SK-N-MC (cell line): Measurements from ENCODE around the gene PTGER4.
"Not testable (repeated sequence)": the region's sequence is repeated elsewhere in the genome, so short reads cannot be mapped to it uniquely, and the experiment has no call there.

Experiments
- DNase-seq: peaks from one replicate; pipeline ENCODE4 v3.0.0-alpha.2; 2011; ENCODE audit warnings: low read depth, low spot score
- H3K27ac ChIP-seq: fragments of 200-600 bp; sonication (generic); 2 replicates; pipeline ENCODE4 v1.5.1; 2016; ENCODE audit warnings: mixed run types
- H3K36me3 ChIP-seq: fragments of 200-600 bp; sonication (generic); 2 replicates; pipeline ENCODE4 v1.6.1; 2017; ENCODE audit warnings: antibody characterized with exemption, low read length, mixed read lengths; ENCODE audit not compliant: insufficient read depth
- H3K4me3 ChIP-seq: fragments of 200-600 bp; sonication (generic); 2 replicates; pipeline ENCODE4 v1.5.1; 2016
- H3K9ac ChIP-seq: fragments of 200-600 bp; sonication (generic); 2 replicates; pipeline ENCODE4 v1.8.0; 2017; ENCODE audit warnings: mixed run types, mixed read lengths; ENCODE audit not compliant: insufficient read length
- H3K9me3 ChIP-seq: fragments of 200-600 bp; sonication (generic); 2 replicates; pipeline ENCODE4 v1.6.1; 2017; ENCODE audit warnings: low read depth, mild to moderate bottlenecking, antibody characterized with exemption, low read length, moderate library complexity, mixed read lengths
- EZH2 ChIP-seq: fragments of 200-600 bp; sonication (generic); IDR thresholded peaks from one replicate; pipeline ENCODE4 v1.6.1; 2017; ENCODE audit warnings: antibody characterized with exemption
- FOXP2 ChIP-seq: optimal IDR thresholded peaks from 2 replicates; pipeline ENCODE3; 2011; ENCODE audit warnings: mild to moderate bottlenecking, moderate library complexity; ENCODE audit not compliant: insufficient read depth; ENCODE audit errors: extremely low read length, control extremely low read depth
- POLR2AphosphoS5 ChIP-seq: IDR thresholded peaks from 2 replicates; pipeline ENCODE4 v1.6.1; 2012; ENCODE audit warnings: mild to moderate bottlenecking, low read depth, low read length, borderline replicate concordance

PTGER4 gene

GRCh38 chr5:40716590-40716989 lies 36.9 kb downstream of the PTGER4 start:
- Histone ChIP-seq H3K27ac (no peak overlapping the region), H3K9me3 (0 out of 2 replicates have a peak, but pooled peaks cover 5% of the 10 kb centered on the region), H3K36me3 (peaks cover 31% of the 10 kb centered on the region), H3K4me3 (no peak overlapping the region), H3K9ac (no peak overlapping the region)
- TF ChIP-seq EZH2, result no peak
- TF ChIP-seq POLR2AphosphoS5, result no peak
- TF ChIP-seq FOXP2, result no peak
- DNase-seq, result no peak

- Histone ChIP-seq H3K27ac (no peak overlapping the region), H3K4me3 (no peak overlapping the region)
Observed at GRCh38 chr5:40717281-40717680, 37.6 kb downstream of the PTGER4 start.

GRCh38 chr5:40720069-40720468 lies 40.4 kb downstream of the PTGER4 start:
- 0 out of 2 replicates have a peak, but pooled peaks cover 5% of the 10 kb centered on the region for H3K9me3 ChIP-seq
- H3K27ac ChIP-seq, result no peak overlapping the region
- no peak for DNase-seq
- H3K9ac ChIP-seq, result no peak overlapping the region
- H3K36me3 ChIP-seq, result peaks cover 45% of the 10 kb centered on the region
- H3K4me3 ChIP-seq, result no peak overlapping the region
- TF ChIP-seq EZH2 (no peak), FOXP2 (no peak), POLR2AphosphoS5 (no peak)

More at GRCh38 chr5:40717281-40717680, 37.6 kb downstream of the PTGER4 start:
- DNase-seq, result no peak
- TF ChIP-seq EZH2, result no peak
- no peak for TF ChIP-seq FOXP2
- TF ChIP-seq POLR2AphosphoS5, result no peak
- peaks cover 34% of the 10 kb centered on the region for H3K36me3 ChIP-seq
- H3K9ac ChIP-seq, result no peak overlapping the region
- H3K9me3 ChIP-seq, result 0 out of 2 replicates have a peak, but pooled peaks cover 5% of the 10 kb centered on the region

GRCh38 chr5:40722497-40722911 lies 42.8 kb downstream of the PTGER4 start:
- not testable (repeated sequence) for H3K4me3 ChIP-seq, H3K9ac ChIP-seq, H3K27ac ChIP-seq, DNase-seq, H3K9me3 ChIP-seq
- peaks cover 47% of the 10 kb centered on the region for H3K36me3 ChIP-seq

GRCh38 chr5:40733434-40733833 lies 53.7 kb downstream of the PTGER4 start:
- Histone ChIP-seq H3K36me3 (no peaks in the 10 kb centered on the region; the same call in 1 of the 2 replicates), H3K27ac (no peak overlapping the region), H3K9ac (no peak overlapping the region), H3K9me3 (no peaks in the 10 kb centered on the region), H3K4me3 (no peak overlapping the region)
- TF ChIP-seq FOXP2 (no peak), EZH2 (no peak), POLR2AphosphoS5 (no peak)
- DNase-seq, result no peak

GRCh38 chr5:40733879-40734563 lies 54.3 kb downstream of the PTGER4 start:
- peaks cover under 1% of the 10 kb centered on the region; the same call in 1 of the 2 replicates for H3K9me3 ChIP-seq
- no peak overlapping the region for H3K4me3 ChIP-seq
- peaks cover 6% of the 10 kb centered on the region for H3K36me3 ChIP-seq
- TF ChIP-seq POLR2AphosphoS5, result no peak
- TF ChIP-seq EZH2, result no peak
- TF ChIP-seq FOXP2, result no peak
- no peak overlapping the region for H3K9ac ChIP-seq
- no peak for DNase-seq
- no peak overlapping the region for H3K27ac ChIP-seq

- Histone ChIP-seq H3K36me3 (peaks cover 15% of the 10 kb centered on the region), H3K4me3 (no peak overlapping the region), H3K9me3 (peaks cover 6% of the 10 kb centered on the region; the same call in 1 of the 2 replicates), H3K9ac (no peak overlapping the region), H3K27ac (no peak overlapping the region)
- TF ChIP-seq EZH2 (no peak), FOXP2 (no peak), POLR2AphosphoS5 (no peak)
- DNase-seq, result no peak
Observed at GRCh38 chr5:40734986-40735385, 55.3 kb downstream of the PTGER4 start.

- no peak overlapping the region for H3K9ac ChIP-seq
- DNase-seq, result no peak
- H3K36me3 ChIP-seq, result peaks cover 22% of the 10 kb centered on the region
- H3K27ac ChIP-seq, result no peak overlapping the region
- H3K9me3 ChIP-seq, result peaks cover 6% of the 10 kb centered on the region; the same call in 1 of the 2 replicates
- H3K4me3 ChIP-seq, result no peak overlapping the region
- TF ChIP-seq POLR2AphosphoS5 (no peak), EZH2 (no peak), FOXP2 (no peak)
Observed at GRCh38 chr5:40735609-40736008, 55.9 kb downstream of the PTGER4 start.
